GM12878 (cell line): Measurements from ENCODE around the gene SPATA16. TPM values are rescaled to one million over a fixed set of nuclear protein-coding genes. Genes with fewer than 3 reads are reported as not detected.

Experiments
- ATAC-seq: fragments of 200-7000 bp; cut with Tn5 transposase; 3 replicates; pipeline ENCODE4 v1.9.1; 2020; ENCODE audit warnings: mild to moderate bottlenecking, moderate library complexity
- BruUV-seq: library from RNA; stranded (reverse); fragments of 400-500 nt; replicated peaks from 2 replicates; lab custom pipeline; 2021; lab: Mats Ljungman, UMichigan
- CTCF ChIA-PET: fragments of 300-600 bp; sonication (Branson Sonifier 250); formaldehyde crosslinking; extraction: SDS; loops from one replicate; lab custom pipeline; 2021; ENCODE audit warnings: inconsistent platforms; lab: Yijun Ruan, JAX
- POLR2A ChIA-PET: fragments of 350-600 bp; formaldehyde crosslinking; extraction: SDS; loops from one replicate; lab custom pipeline; 2021; ENCODE audit warnings: inconsistent platforms; lab: Charles Lee
- RAD21 ChIA-PET: fragments of 300-600 bp; sonication (Branson Sonifier 250); formaldehyde crosslinking; loops from one replicate; lab custom pipeline; 2023; ENCODE audit warnings: antibody characterized with exemption; ENCODE audit not compliant: unreplicated experiment; lab: Charles Lee
- SMC1A ChIA-PET: fragments of 300-600 bp; sonication (Branson Sonifier 250); formaldehyde crosslinking; loops from one replicate; lab custom pipeline; 2023; ENCODE audit not compliant: unreplicated experiment, uncharacterized antibody; lab: Charles Lee
- DNase-seq: peaks from one replicate; pipeline ENCODE4 v3.0.0-alpha.2; 2011; ENCODE audit warnings: low read depth, low spot score
- FAIRE-seq: peaks from 3 replicates; lab custom pipeline; 2011; peaks lifted over from hg19 to GRCh38; lab: Jason Lieb, UNC
- H2AFZ ChIP-seq: 2 replicates; pipeline ENCODE4 v1.6.0; 2011; ENCODE audit warnings: low read depth, low read length, control low read depth; ENCODE audit not compliant: control insufficient read depth
- H3K27ac ChIP-seq: 2 replicates; pipeline ENCODE4 v1.5.1; 2011; ENCODE audit warnings: control low read depth; ENCODE audit not compliant: control insufficient read depth, insufficient read depth
- H3K27me3 ChIP-seq, 2 experiments: replicated peaks in 1 of 2; 2 replicates each; pipeline versions ENCODE4 v1.6.0 to v1.6.1; 2011; ENCODE audit warnings: low read length in 1 of 2; ENCODE audit not compliant: control insufficient read depth in 2 of 2, insufficient read depth in 2 of 2
- H3K36me3 ChIP-seq, 2 experiments: 2 replicates each; pipeline ENCODE4 v1.5.1; 2011; ENCODE audit warnings: low read length in 1 of 2; ENCODE audit not compliant: control insufficient read depth in 2 of 2, insufficient read depth in 2 of 2
- H3K4me1 ChIP-seq: 2 replicates; pipeline ENCODE4 v1.6.1; 2011; ENCODE audit warnings: mild to moderate bottlenecking, low read length, moderate library complexity, mixed read lengths; ENCODE audit not compliant: control insufficient read depth, insufficient read depth
- H3K4me2 ChIP-seq: 2 replicates; pipeline ENCODE4 v1.6.0; 2011; ENCODE audit warnings: control low read depth; ENCODE audit not compliant: control insufficient read depth, insufficient read depth
- H3K4me3 ChIP-seq: fragments of 200-600 bp; sonication (generic); 2 replicates; pipeline ENCODE4 v1.5.1; 2016
- H3K79me2 ChIP-seq: 2 replicates; pipeline ENCODE4 v1.6.0; 2011; ENCODE audit warnings: low read length; ENCODE audit not compliant: control insufficient read depth, insufficient read depth
- H3K9ac ChIP-seq: 2 replicates; pipeline ENCODE4 v1.8.0; 2011; ENCODE audit warnings: low read length, control low read depth, mixed read lengths; ENCODE audit not compliant: control insufficient read depth, insufficient read depth
- H3K9me3 ChIP-seq: replicated peaks from 3 replicates; pipeline ENCODE4 v1.5.1; 2011; ENCODE audit warnings: mild to moderate bottlenecking, low read length; ENCODE audit not compliant: control insufficient read depth, insufficient read depth
- H4K20me1 ChIP-seq: 2 replicates; pipeline ENCODE4 v1.6.0; 2011; ENCODE audit not compliant: control insufficient read depth, insufficient read depth
- CBX3 ChIP-seq: fragments of 200-600 bp; sonication (generic); IDR thresholded peaks from 2 replicates; pipeline ENCODE4 v1.6.1; 2016; ENCODE audit warnings: low read depth, borderline replicate concordance
- EZH2 ChIP-seq: IDR thresholded peaks from 2 replicates; pipeline ENCODE4 v1.6.1; 2012; ENCODE audit warnings: low read depth, mild to moderate bottlenecking, control low read depth, inconsistent platforms, low read length, borderline replicate concordance; ENCODE audit not compliant: control insufficient read depth
- MTA3 ChIP-seq: IDR thresholded peaks from 2 replicates; pipeline ENCODE4 v1.6.1; 2012; ENCODE audit warnings: low read length, inconsistent platforms, borderline replicate concordance
- SIN3A ChIP-seq: IDR thresholded peaks from 2 replicates; pipeline ENCODE4 v1.6.1; 2012; ENCODE audit warnings: low read depth, low read length, improper control_type of control experiment
- SIX5 ChIP-seq: IDR thresholded peaks from 2 replicates; pipeline ENCODE4 v1.6.1; 2011; ENCODE audit warnings: mild to moderate bottlenecking, low read depth, low read length, moderate library complexity; ENCODE audit not compliant: severe bottlenecking
- SMARCA5 ChIP-seq: fragments of 450-650 bp; IDR thresholded peaks from 2 replicates; pipeline ENCODE4 v1.6.1; 2017; ENCODE audit warnings: mild to moderate bottlenecking
- TBL1XR1 ChIP-seq: IDR thresholded peaks from 2 replicates; pipeline ENCODE4 v1.6.1; 2012; ENCODE audit warnings: low read depth, low read length, improper control_type of control experiment
- WRNIP1 ChIP-seq: IDR thresholded peaks from 2 replicates; pipeline ENCODE4 v1.6.1; 2011; ENCODE audit warnings: low read depth, low read length, improper control_type of control experiment, borderline replicate concordance
- YY1 ChIP-seq: IDR thresholded peaks from 2 replicates; pipeline ENCODE4 v1.6.1; 2011; ENCODE audit warnings: low read depth, mild to moderate bottlenecking, low read length
- WGBS: methylation state at CpG from one replicate; pipeline ENCODE4 v1.1.6; 2016; ENCODE audit warnings: low lambda C conversion rate; ENCODE audit not compliant: insufficient replicate concordance, insufficient coverage; ENCODE audit errors: missing lambda C conversion rate; 5-methylcytosine and 5-hydroxymethylcytosine counted together
- in situ Hi-C: fragments of 300-500 bp; cut with MboI; formaldehyde crosslinking; loops from 9 replicates; pipeline ENCODE4 v1.14.3; 2018; ENCODE audit warnings: mixed read lengths
- intact Hi-C: fragments of 100-400 bp; cut with micrococcal nuclease; formaldehyde crosslinking; loops from one replicate; pipeline ENCODE4 v1.14.2; 2022; ENCODE audit not compliant: unreplicated experiment
- polyA plus RNA-seq, 11 experiments: library from polyadenylated mRNA; depleted of rRNA in 4 of 11; unstranded in 6 of 11; stranded (reverse) in 5 of 11; fragments of >200 nt; fragmentation: Nextera tagmentation in 4 of 11; fragmentation: Illumina TruSeq in 1 of 11; extraction: Ambion mirVana in 4 of 11; extraction: Trizol in 1 of 11; gene quantifications; 1 replicate in 1 of 11; 2 replicates in 10 of 11; pipeline versions ENCODE4 v1.2.1 to v1.2.3, GENCODE V29; 2011 to 2016; ENCODE audit warnings: inconsistent platforms in 2 of 11, missing spikeins in 2 of 11, low read depth in 1 of 11
- total RNA-seq, 4 experiments: library from RNA; depleted of rRNA in 3 of 4; stranded (reverse); fragments of >200 nt in 3 of 4; fragmentation: Illumina TruSeq in 1 of 4; extraction: Trizol in 1 of 4; gene quantifications; 2 replicates each; pipeline versions ENCODE4 v1.2.1 to v1.2.3, GENCODE V29; 2013 to 2021
- TF ChIP-seq, protein P1 (sequence below): fragments of 450-650 bp; IDR thresholded peaks from 2 replicates; pipeline ENCODE4 v1.6.1; 2017; ENCODE audit warnings: low read depth, mild to moderate bottlenecking, moderate library complexity
- TF ChIP-seq, protein P2 (sequence below): fragments of 450-650 bp; formaldehyde crosslinking; IDR thresholded peaks from 2 replicates; pipeline ENCODE4 v1.4.0; 2022; ENCODE audit warnings: mild to moderate bottlenecking, moderate library complexity

SPATA16 gene
- total and polyA plus RNA-seq, 10 of the 15 experiments (the other 5 are each of a cell fraction or from before 2014, with no cell fraction given), result 0.04 TPM; not detected in 9

DNA sequence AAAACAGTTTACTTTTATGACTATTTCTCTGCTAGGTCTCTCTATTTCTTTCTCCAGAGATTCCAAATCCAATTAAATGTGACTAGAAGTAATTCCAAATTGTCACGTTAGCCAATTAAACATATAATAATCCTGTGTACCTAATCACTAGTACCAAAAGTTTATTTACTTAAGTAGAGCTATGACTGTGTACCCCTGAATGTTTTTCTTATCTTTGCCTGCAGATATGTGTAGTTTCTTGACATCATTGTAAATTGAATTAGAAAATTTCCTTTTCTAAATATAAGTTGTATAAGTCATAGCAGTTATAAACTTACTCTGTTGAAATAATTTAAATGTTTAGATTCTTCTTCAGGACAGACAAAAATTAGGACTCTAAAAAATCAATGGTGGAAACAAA lies 163.3 kb downstream of the SPATA16 start:
- Histone ChIP-seq H3K79me2 (no peaks in the 10 kb centered on the region), H4K20me1 (no peaks in the 10 kb centered on the region), H3K9ac (no peak overlapping the region), H3K9me3 (no peaks in the 10 kb centered on the region), H3K27me3 (no peaks in the 10 kb centered on the region), H3K36me3 (no peaks in the 10 kb centered on the region), H3K27ac (no peak overlapping the region), H2AFZ (no peak overlapping the region), H3K4me2 (no peak overlapping the region), H3K4me1 (no peaks in the 10 kb centered on the region), H3K4me3 (no peak overlapping the region)
- ChIA-PET RAD21 (no interaction called here), POLR2A (no interaction called here), CTCF (interaction anchor here (0.5 to 1.0 kb wide), 2 partner anchors 11 to 1647 kb away, joined by 3 to 4 read pairs; no protein-coding TSS in a partner anchor), SMC1A (interaction anchor here (0.6 kb wide), 1 partner anchor 12 kb away, joined by 4 read pairs; no protein-coding TSS in a partner anchor)
- WGBS, result 48% methylated on average over 1 of the region's 1 CpG
- ATAC-seq (no peak), DNase-seq (no peak), FAIRE-seq (no peak)
- intact Hi-C loops, result no loop called here
- in situ Hi-C loops, result no loop called here
- TF ChIP-seq EZH2 (no peak), TBL1XR1 (no peak), WRNIP1 (no peak), SMARCA5 (no peak), SIN3A (no peak), CBX3 (no peak), YY1 (no peak), MTA3 (no peak), SIX5 (no peak)
- TF ChIP-seq, protein P1, sequence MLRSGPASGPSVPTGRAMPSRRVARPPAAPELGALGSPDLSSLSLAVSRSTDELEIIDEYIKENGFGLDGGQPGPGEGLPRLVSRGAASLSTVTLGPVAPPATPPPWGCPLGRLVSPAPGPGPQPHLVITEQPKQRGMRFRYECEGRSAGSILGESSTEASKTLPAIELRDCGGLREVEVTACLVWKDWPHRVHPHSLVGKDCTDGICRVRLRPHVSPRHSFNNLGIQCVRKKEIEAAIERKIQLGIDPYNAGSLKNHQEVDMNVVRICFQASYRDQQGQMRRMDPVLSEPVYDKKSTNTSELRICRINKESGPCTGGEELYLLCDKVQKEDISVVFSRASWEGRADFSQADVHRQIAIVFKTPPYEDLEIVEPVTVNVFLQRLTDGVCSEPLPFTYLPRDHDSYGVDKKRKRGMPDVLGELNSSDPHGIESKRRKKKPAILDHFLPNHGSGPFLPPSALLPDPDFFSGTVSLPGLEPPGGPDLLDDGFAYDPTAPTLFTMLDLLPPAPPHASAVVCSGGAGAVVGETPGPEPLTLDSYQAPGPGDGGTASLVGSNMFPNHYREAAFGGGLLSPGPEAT, result no peak
- TF ChIP-seq, protein P2, sequence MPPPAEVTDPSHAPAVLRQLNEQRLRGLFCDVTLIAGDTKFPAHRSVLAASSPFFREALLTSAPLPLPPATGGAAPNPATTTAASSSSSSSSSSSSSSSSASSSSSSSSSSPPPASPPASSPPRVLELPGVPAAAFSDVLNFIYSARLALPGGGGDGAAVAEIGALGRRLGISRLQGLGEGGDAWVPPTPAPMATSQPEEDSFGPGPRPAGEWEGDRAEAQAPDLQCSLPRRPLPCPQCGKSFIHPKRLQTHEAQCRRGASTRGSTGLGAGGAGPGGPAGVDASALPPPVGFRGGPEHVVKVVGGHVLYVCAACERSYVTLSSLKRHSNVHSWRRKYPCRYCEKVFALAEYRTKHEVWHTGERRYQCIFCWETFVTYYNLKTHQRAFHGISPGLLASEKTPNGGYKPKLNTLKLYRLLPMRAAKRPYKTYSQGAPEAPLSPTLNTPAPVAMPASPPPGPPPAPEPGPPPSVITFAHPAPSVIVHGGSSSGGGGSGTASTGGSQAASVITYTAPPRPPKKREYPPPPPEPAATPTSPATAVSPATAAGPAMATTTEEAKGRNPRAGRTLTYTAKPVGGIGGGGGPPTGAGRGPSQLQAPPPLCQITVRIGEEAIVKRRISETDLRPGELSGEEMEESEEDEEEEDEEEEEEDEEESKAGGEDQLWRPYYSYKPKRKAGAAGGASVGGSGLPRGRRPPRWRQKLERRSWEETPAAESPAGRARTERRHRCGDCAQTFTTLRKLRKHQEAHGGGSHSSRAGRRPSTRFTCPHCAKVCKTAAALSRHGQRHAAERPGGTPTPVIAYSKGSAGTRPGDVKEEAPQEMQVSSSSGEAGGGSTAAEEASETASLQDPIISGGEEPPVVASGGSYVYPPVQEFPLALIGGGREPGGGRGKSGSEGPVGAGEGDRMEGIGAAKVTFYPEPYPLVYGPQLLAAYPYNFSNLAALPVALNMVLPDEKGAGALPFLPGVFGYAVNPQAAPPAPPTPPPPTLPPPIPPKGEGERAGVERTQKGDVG (CRISPR knock-in tag), result no peak
- no TSS peak for BruUV-seq
